Regular cardiac myocyte (primary cell): ENCODE data around the gene TAF1A. TPM values are rescaled to one million over a fixed set of nuclear protein-coding genes. Genes with fewer than 3 reads are reported as not detected.

Experiments
- total RNA-seq: library from RNA; depleted of rRNA; stranded (reverse); fragments of >200 nt; gene quantifications from 2 replicates; pipeline ENCODE4 v1.2.3, GENCODE V29; 2014

The TAF1A gene
- 13.0 and 16.1 TPM in 2 replicates for total RNA-seq

DNA sequence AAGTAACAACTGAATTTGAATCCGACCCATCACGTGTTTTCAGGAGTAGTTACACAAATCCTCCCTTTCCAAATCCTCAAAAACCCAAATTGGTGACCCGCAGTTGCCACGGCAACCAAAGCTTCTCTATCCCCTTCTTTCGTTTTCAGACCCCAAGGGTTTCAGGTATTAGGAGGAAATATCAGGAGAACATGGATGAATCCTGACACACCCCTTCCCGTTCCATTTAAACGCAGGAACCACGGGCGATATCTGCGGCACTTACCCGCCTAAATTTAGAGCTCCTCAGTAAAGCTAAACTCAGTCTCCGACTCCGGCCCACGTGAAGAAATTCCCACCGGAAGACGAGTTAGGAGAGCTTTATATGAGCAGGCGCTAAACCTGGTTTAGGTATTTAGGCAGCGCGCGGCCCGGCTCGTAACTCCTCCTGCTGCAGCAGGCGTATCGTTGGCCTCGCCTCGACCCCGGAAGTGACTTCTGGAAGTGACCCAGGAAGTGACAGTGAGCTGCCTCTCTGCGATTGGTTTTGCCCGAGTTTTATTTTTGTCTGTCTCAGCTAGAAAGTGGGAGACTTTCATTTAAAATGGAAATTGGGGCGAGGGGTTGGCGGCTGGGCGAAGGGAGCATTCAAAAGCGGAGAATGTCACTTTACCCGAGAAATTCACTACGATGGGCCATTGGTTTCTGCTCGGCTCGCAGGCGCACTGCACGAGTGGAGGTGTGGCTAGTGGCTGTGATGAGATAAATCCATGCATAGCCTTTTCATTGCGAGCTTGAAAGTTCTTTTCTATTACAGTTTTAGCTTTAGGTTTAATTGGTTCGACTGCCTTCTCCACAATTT, at the start of gene TAF1A:
Gene TAF1A, minus strand, starts transcription at position 472 of the 841 bp plus-strand sequence.

DNA sequence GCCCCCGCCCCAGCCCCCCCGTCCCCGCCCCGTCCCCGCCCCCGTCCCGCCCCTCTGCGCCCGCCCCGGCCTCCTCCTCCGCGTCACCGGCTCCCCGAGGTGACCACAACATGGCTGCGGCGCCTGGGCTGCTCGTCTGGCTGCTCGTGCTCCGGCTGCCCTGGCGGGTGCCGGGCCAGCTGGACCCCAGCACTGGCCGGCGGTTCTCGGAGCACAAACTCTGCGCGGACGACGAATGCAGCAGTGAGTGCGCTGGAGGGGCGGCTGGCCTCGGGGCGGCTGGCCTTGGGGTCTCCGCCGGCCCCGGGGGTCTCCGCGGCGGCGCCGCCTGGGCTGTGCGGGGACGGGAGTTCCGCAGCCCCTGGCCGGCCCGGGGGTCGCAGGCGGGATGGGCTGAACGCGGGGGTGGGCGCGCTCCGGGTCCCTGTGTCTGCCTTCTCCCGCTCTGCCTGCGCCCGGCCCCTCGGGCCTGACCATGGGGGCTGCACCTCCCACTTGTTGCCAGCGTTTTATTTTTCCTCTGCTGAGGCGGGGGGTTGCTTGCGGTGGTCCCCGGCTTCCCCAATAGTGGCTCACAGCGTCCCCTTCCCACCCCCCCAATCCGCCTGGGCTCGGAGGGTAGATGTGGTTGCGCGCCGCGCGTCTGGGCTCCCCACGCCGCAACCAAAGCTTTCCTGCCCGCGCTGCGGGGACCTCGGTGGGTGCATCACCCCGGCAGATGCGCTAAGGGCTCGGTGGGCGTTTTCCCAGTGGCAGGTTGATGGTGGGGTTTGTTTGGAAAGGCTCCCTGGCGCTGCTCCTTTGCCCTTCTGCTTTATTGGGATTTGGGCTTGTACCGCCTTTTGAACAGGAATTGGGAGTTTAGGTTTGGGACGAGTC, 28.5 kb upstream of the TAF1A start, which contains the start of gene MIA3:
Gene MIA3, plus strand, starts transcription at position 97 of the 879 bp plus-strand sequence. Its CDS starts 14 bp downstream, at position 111.

GRCh38 chr1:222547944-222548671, 41.6 kb downstream of the TAF1A start, which contains the start of gene HHIPL2:
Gene HHIPL2, minus strand, starts transcription at chr1:222548104. Its CDS starts 60 bp downstream, at chr1:222548044.

Other genes with a start within 250 kb of the TAF1A start
- 0.28 TPM in 1 of 2 replicates, not detected in the other for gene HHIPL2, start 41.8 kb downstream of the TAF1A start, total RNA-seq
- gene MIA3, start 28.2 kb upstream of the TAF1A start, total RNA-seq: 36.4 and 56.4 TPM in 2 replicates
- gene AIDA, start 122.6 kb upstream of the TAF1A start, total RNA-seq: 45.7 and 93.2 TPM in 2 replicates
- 51.0 and 59.4 TPM in 2 replicates for gene BROX, start 122.6 kb upstream of the TAF1A start, total RNA-seq
- not detected in 2 replicates for gene FAM177B, start 147.3 kb upstream of the TAF1A start, total RNA-seq
- 2.9 and 7.3 TPM in 2 replicates for gene DISP1, start 225.1 kb upstream of the TAF1A start, total RNA-seq